HCT116 (cell line): Measurements from ENCODE around the gene FOXP1. TPM values are rescaled to one million over a fixed set of nuclear protein-coding genes. Genes with fewer than 3 reads are reported as not detected.

Source experiments
- ATAC-seq: fragments of 200-7000 bp; cut with Tn5 transposase; 2 replicates; pipeline ENCODE4 v1.9.1; 2020; ENCODE audit warnings: mild to moderate bottlenecking, moderate library complexity
- BruUV-seq: library from RNA; stranded (reverse); fragments of 400-500 nt; replicated peaks from 2 replicates; lab custom pipeline; 2021; lab: Mats Ljungman, UMichigan
- CTCF ChIA-PET: fragments of 300-600 bp; sonication (Branson Sonifier 250); formaldehyde crosslinking; loops from one replicate; lab custom pipeline; 2021; ENCODE audit warnings: antibody characterized with exemption; lab: Charles Lee
- POLR2A ChIA-PET: fragments of 300-600, 350-600 bp; sonication (Branson Sonifier 250); formaldehyde crosslinking; loops from one replicate; lab custom pipeline; 2021; ENCODE audit warnings: antibody characterized with exemption; lab: Charles Lee
- RAD21 ChIA-PET, 2 experiments: fragments of 300-600 bp; sonication (Branson Sonifier 250); formaldehyde crosslinking; loops; one replicate each; lab custom pipeline; 2023; ENCODE audit warnings: low total read pairs in 2 of 2; ENCODE audit not compliant: uncharacterized antibody in 2 of 2, unreplicated experiment in 2 of 2, low non-redundant PET in 1 of 2; lab: Charles Lee
- DNase-seq: peaks from one replicate; pipeline ENCODE4 v3.0.0-alpha.2; 2010; ENCODE audit warnings: low read depth, low spot score
- H2AFZ ChIP-seq: fragments of 200-600 bp; shearing (Covaris generic), sonication (generic); 2 replicates; pipeline ENCODE4 v1.6.1; 2017; ENCODE audit warnings: low read depth, mixed run types, mixed read lengths, antibody characterized with exemption, low read length; ENCODE audit not compliant: poor library complexity, severe bottlenecking
- H3K27ac ChIP-seq: 2 replicates; pipeline ENCODE4 v1.5.1; 2012; ENCODE audit warnings: low read depth, low read length
- H3K27me3 ChIP-seq: fragments of 200-600 bp; sonication (generic); 2 replicates; pipeline ENCODE4 v1.6.1; 2016; ENCODE audit warnings: mixed run types, low read length, mixed read lengths; ENCODE audit not compliant: insufficient read depth
- H3K36me3 ChIP-seq, 2 experiments: fragments of 200-500 bp in 1 of 2; fragments of 200-600 bp in 1 of 2; sonication (Bioruptor generic) in 1 of 2; sonication (generic) in 1 of 2; 2 replicates each; pipeline versions ENCODE4 v1.5.1 to v1.6.1; 2014 to 2016; ENCODE audit warnings: low read length in 2 of 2, inconsistent platforms in 1 of 2, mixed read lengths in 1 of 2, mixed run types in 1 of 2; ENCODE audit not compliant: insufficient read depth in 2 of 2, control insufficient read depth in 1 of 2
- H3K4me1 ChIP-seq, 2 experiments: fragments of 200-600 bp in 1 of 2; sonication (generic) in 1 of 2; 2 replicates each; pipeline versions ENCODE4 v1.5.1 to v1.6.1; 2012 to 2017; ENCODE audit warnings: low read length in 2 of 2, inconsistent platforms in 1 of 2, mild to moderate bottlenecking in 1 of 2, mixed read lengths in 1 of 2, mixed run types in 1 of 2, moderate library complexity in 1 of 2; ENCODE audit not compliant: insufficient read depth in 2 of 2, control insufficient read depth in 1 of 2
- H3K4me2 ChIP-seq: fragments of 200-600 bp; sonication (generic); 2 replicates; pipeline ENCODE4 v1.6.1; 2017; ENCODE audit warnings: mixed run types, low read length, mixed read lengths
- H3K4me3 ChIP-seq, 2 experiments: fragments of 200-600 bp in 1 of 2; sonication (generic) in 1 of 2; replicated peaks in 1 of 2; 2 replicates each; pipeline ENCODE4 v1.5.1; 2011 to 2016; ENCODE audit warnings: low read length in 2 of 2, control low read depth in 1 of 2, low read depth in 1 of 2, mild to moderate bottlenecking in 1 of 2, mixed read lengths in 1 of 2, mixed run types in 1 of 2
- H3K79me2 ChIP-seq: fragments of 200-600 bp; sonication (generic); 2 replicates; pipeline ENCODE4 v1.6.1; 2017; ENCODE audit warnings: mild to moderate bottlenecking, mixed run types, low read length, moderate library complexity, mixed read lengths; ENCODE audit not compliant: insufficient read depth
- H3K9ac ChIP-seq: fragments of 200-600 bp; sonication (generic); 2 replicates; pipeline ENCODE4 v1.6.1; 2016; ENCODE audit warnings: low read length, mixed read lengths
- H3K9me2 ChIP-seq: fragments of 200-600 bp; sonication (generic), shearing (Covaris generic); 2 replicates; pipeline ENCODE4 v1.6.1; 2017; ENCODE audit warnings: mixed run types, mild to moderate bottlenecking, moderate library complexity; ENCODE audit not compliant: insufficient read depth
- H3K9me3 ChIP-seq, 2 experiments: fragments of 200-500 bp in 1 of 2; fragments of 200-600 bp in 1 of 2; sonication (Bioruptor generic) in 1 of 2; sonication (generic) in 1 of 2; 2 replicates each; pipeline ENCODE4 v1.6.1; 2014 to 2017; ENCODE audit warnings: low read length in 2 of 2, mixed read lengths in 2 of 2, inconsistent platforms in 1 of 2, low read depth in 1 of 2, mild to moderate bottlenecking in 1 of 2, mixed run types in 1 of 2, moderate library complexity in 1 of 2; ENCODE audit not compliant: control insufficient read depth in 1 of 2, insufficient read depth in 1 of 2
- H4K20me1 ChIP-seq: fragments of 200-600 bp; sonication (generic), shearing (Covaris generic); 2 replicates; pipeline ENCODE4 v1.6.1; 2017; ENCODE audit warnings: mixed run types, mild to moderate bottlenecking, moderate library complexity; ENCODE audit not compliant: insufficient read depth
- EGR1 ChIP-seq: IDR thresholded peaks from 2 replicates; pipeline ENCODE4 v1.6.1; 2012; ENCODE audit warnings: low read depth
- ELF1 ChIP-seq: IDR thresholded peaks from 2 replicates; pipeline ENCODE4 v1.6.1; 2012; ENCODE audit warnings: low read depth, borderline replicate concordance
- EZH2 ChIP-seq: fragments of 200-600 bp; sonication (generic); IDR thresholded peaks from 2 replicates; pipeline ENCODE4 v1.6.1; 2017; ENCODE audit warnings: antibody characterized with exemption, mixed run types
- FOSL1 ChIP-seq: IDR thresholded peaks from 2 replicates; pipeline ENCODE4 v1.6.1; 2012; ENCODE audit warnings: low read depth
- JUND ChIP-seq: IDR thresholded peaks from 2 replicates; pipeline ENCODE4 v1.6.1; 2012
- POLR2A ChIP-seq: IDR thresholded peaks from 2 replicates; pipeline ENCODE4 v1.7.0; 2011; ENCODE audit warnings: borderline replicate concordance; ENCODE audit not compliant: insufficient read depth, insufficient read length; ENCODE audit errors: extremely low read depth
- POLR2AphosphoS5 ChIP-seq: IDR thresholded peaks from 2 replicates; pipeline ENCODE4 v1.6.1; 2011; ENCODE audit warnings: mild to moderate bottlenecking, low read depth, low read length, moderate library complexity
- SP1 ChIP-seq: IDR thresholded peaks from 2 replicates; pipeline ENCODE4 v1.6.1; 2012; ENCODE audit warnings: low read depth
- TCF7L2 ChIP-seq: IDR thresholded peaks from 2 replicates; pipeline ENCODE4 v1.7.0; 2011; ENCODE audit warnings: borderline replicate concordance, inconsistent platforms; ENCODE audit not compliant: insufficient read depth, insufficient read length; ENCODE audit errors: extremely low read depth
- ZNF274 ChIP-seq: fragments of 200-500 bp; sonication (Bioruptor generic); IDR thresholded peaks from 2 replicates; pipeline ENCODE4 v1.6.1; 2014; ENCODE audit warnings: mild to moderate bottlenecking, low read depth, low read length, inconsistent platforms
- intact Hi-C: fragments of 100-400 bp; cut with micrococcal nuclease; formaldehyde crosslinking; loops from 2 replicates; pipeline ENCODE4 v1.10.0; 2022
- total RNA-seq: library from RNA; stranded (reverse); gene quantifications from one replicate; pipeline ENCODE4 v1.2.1, GENCODE V29; 2021; ENCODE audit not compliant: unreplicated experiment
- TF ChIP-seq, protein P1 (sequence below): IDR thresholded peaks from 2 replicates; pipeline ENCODE4 v1.6.1; 2011; ENCODE audit warnings: mild to moderate bottlenecking, low read length, moderate library complexity; ENCODE audit not compliant: insufficient replicate concordance; ENCODE audit errors: extremely low read depth
- TF ChIP-seq, protein P2 (sequence below): IDR thresholded peaks from 2 replicates; pipeline ENCODE4 v1.6.1; 2012
- TF ChIP-seq, protein P3 (sequence below): IDR thresholded peaks from 2 replicates; pipeline ENCODE4 v1.6.1; 2012; ENCODE audit warnings: low read depth
- TF ChIP-seq, protein P4 (sequence below), 3 experiments: fragments of 200-600 bp in 1 of 3; sonication (generic) in 1 of 3; IDR thresholded peaks in 2 of 3; conservative IDR thresholded peaks in 1 of 3; 2 replicates each; pipeline ENCODE4 v1.5.1; 2012 to 2017; ENCODE audit warnings: low read depth in 2 of 3, low read length in 2 of 3, antibody characterized with exemption in 1 of 3, borderline replicate concordance in 1 of 3, control low read depth in 1 of 3, mild to moderate bottlenecking in 1 of 3, mixed read lengths in 1 of 3, mixed run types in 1 of 3, moderate library complexity in 1 of 3; ENCODE audit not compliant: insufficient read depth in 1 of 3

Gene FOXP1
- total RNA-seq, 1 experiment from 2014 or later = 11.4 TPM

DNA sequence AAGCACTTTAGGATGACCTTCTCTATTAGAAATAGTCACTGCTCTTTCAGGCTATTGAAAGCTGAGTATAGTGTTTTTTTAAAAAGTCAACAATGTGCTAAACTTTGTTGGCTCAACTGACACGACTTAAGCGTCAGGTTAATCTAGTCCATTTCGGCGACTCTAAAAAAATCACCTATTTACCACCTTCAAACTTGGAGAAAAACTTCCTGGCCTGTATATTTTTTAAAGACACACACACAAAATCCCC, 517.8 kb downstream of the FOXP1 start:
- Histone ChIP-seq H3K9me3 (no peaks in the 10 kb centered on the region), H4K20me1 (no peaks in the 10 kb centered on the region), H3K79me2 (no peaks in the 10 kb centered on the region), H3K4me1 (no peaks in the 10 kb centered on the region), H3K4me2 (no peak overlapping the region), H3K36me3 (no peaks in the 10 kb centered on the region), H3K9ac (no peak overlapping the region), H3K27ac (no peak overlapping the region), H3K4me3 (no peak overlapping the region), H3K27me3 (no peaks in the 10 kb centered on the region), H2AFZ (no peak overlapping the region), H3K9me2 (no peaks in the 10 kb centered on the region)
- RAD21 ChIA-PET = no interaction called here
- ATAC-seq = no peak
- no TSS peak for BruUV-seq
- intact Hi-C loops = no loop called here
- CTCF ChIA-PET = no interaction called here
- no peak for TF ChIP-seq POLR2AphosphoS5
- no peak for TF ChIP-seq JUND
- TF ChIP-seq ELF1 = no peak
- TF ChIP-seq SP1 = no peak
- TF ChIP-seq POLR2A = no peak
- TF ChIP-seq, protein P1, sequence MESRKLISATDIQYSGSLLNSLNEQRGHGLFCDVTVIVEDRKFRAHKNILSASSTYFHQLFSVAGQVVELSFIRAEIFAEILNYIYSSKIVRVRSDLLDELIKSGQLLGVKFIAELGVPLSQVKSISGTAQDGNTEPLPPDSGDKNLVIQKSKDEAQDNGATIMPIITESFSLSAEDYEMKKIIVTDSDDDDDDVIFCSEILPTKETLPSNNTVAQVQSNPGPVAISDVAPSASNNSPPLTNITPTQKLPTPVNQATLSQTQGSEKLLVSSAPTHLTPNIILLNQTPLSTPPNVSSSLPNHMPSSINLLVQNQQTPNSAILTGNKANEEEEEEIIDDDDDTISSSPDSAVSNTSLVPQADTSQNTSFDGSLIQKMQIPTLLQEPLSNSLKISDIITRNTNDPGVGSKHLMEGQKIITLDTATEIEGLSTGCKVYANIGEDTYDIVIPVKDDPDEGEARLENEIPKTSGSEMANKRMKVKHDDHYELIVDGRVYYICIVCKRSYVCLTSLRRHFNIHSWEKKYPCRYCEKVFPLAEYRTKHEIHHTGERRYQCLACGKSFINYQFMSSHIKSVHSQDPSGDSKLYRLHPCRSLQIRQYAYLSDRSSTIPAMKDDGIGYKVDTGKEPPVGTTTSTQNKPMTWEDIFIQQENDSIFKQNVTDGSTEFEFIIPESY = no peak
- no peak for TF ChIP-seq EGR1
- TF ChIP-seq, protein P2, sequence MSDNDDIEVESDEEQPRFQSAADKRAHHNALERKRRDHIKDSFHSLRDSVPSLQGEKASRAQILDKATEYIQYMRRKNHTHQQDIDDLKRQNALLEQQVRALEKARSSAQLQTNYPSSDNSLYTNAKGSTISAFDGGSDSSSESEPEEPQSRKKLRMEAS = no peak
- TF ChIP-seq, protein P3, sequence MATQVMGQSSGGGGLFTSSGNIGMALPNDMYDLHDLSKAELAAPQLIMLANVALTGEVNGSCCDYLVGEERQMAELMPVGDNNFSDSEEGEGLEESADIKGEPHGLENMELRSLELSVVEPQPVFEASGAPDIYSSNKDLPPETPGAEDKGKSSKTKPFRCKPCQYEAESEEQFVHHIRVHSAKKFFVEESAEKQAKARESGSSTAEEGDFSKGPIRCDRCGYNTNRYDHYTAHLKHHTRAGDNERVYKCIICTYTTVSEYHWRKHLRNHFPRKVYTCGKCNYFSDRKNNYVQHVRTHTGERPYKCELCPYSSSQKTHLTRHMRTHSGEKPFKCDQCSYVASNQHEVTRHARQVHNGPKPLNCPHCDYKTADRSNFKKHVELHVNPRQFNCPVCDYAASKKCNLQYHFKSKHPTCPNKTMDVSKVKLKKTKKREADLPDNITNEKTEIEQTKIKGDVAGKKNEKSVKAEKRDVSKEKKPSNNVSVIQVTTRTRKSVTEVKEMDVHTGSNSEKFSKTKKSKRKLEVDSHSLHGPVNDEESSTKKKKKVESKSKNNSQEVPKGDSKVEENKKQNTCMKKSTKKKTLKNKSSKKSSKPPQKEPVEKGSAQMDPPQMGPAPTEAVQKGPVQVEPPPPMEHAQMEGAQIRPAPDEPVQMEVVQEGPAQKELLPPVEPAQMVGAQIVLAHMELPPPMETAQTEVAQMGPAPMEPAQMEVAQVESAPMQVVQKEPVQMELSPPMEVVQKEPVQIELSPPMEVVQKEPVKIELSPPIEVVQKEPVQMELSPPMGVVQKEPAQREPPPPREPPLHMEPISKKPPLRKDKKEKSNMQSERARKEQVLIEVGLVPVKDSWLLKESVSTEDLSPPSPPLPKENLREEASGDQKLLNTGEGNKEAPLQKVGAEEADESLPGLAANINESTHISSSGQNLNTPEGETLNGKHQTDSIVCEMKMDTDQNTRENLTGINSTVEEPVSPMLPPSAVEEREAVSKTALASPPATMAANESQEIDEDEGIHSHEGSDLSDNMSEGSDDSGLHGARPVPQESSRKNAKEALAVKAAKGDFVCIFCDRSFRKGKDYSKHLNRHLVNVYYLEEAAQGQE = no peak
- TF ChIP-seq EZH2 = no peak
- no peak for TF ChIP-seq FOSL1
- TF ChIP-seq ZNF274 = no peak
- TF ChIP-seq TCF7L2 = no peak
- TF ChIP-seq, protein P4, sequence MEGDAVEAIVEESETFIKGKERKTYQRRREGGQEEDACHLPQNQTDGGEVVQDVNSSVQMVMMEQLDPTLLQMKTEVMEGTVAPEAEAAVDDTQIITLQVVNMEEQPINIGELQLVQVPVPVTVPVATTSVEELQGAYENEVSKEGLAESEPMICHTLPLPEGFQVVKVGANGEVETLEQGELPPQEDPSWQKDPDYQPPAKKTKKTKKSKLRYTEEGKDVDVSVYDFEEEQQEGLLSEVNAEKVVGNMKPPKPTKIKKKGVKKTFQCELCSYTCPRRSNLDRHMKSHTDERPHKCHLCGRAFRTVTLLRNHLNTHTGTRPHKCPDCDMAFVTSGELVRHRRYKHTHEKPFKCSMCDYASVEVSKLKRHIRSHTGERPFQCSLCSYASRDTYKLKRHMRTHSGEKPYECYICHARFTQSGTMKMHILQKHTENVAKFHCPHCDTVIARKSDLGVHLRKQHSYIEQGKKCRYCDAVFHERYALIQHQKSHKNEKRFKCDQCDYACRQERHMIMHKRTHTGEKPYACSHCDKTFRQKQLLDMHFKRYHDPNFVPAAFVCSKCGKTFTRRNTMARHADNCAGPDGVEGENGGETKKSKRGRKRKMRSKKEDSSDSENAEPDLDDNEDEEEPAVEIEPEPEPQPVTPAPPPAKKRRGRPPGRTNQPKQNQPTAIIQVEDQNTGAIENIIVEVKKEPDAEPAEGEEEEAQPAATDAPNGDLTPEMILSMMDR (IDR thresholded peaks at IDR 0.05 in 2 of 3, conservative IDR thresholded peaks at IDR 0.05 in 1 of 3; ENCODE audit: borderline replicate concordance in 1 of 3, insufficient read depth in 1 of 3, low read depth in 2 of 3, low read length in 2 of 3) = no peak
- POLR2A ChIA-PET = no interaction called here
- no peak for DNase-seq
